RWPE2 (cell line): ENCODE measurements around the gene MRPL2.

Source experiments
- ATAC-seq: fragments of 200-7000 bp; cut with Tn5 transposase; 3 replicates; pipeline ENCODE4 v1.9.1; 2021; ENCODE audit warnings: low read depth
- DNase-seq: peaks from one replicate; pipeline ENCODE4 v3.0.0-alpha.2; 2020; ENCODE audit warnings: low spot score
- H3K27ac ChIP-seq: fragments of 450-650 bp; 2 replicates; pipeline ENCODE4 v1.5.1; 2017; ENCODE audit warnings: mild to moderate bottlenecking; ENCODE audit not compliant: poor library complexity, severe bottlenecking
- H3K27me3 ChIP-seq: fragments of 250-450 bp; sonication (Bioruptor Pico); 2 replicates; pipeline ENCODE4 v1.5.1; 2021; ENCODE audit warnings: mild to moderate bottlenecking, moderate library complexity; ENCODE audit not compliant: insufficient read depth, poor library complexity, severe bottlenecking
- H3K36me3 ChIP-seq: fragments of 250-450 bp; sonication (Bioruptor Pico); 2 replicates; pipeline ENCODE4 v1.5.1; 2020; ENCODE audit warnings: low read depth, mild to moderate bottlenecking, moderate library complexity
- H3K4me1 ChIP-seq: fragments of 250-450 bp; sonication (Bioruptor Pico); 2 replicates; pipeline ENCODE4 v1.5.1; 2021; ENCODE audit warnings: mild to moderate bottlenecking, moderate library complexity; ENCODE audit not compliant: insufficient read depth, poor library complexity, severe bottlenecking
- H3K4me3 ChIP-seq: fragments of 250-450 bp; sonication (Bioruptor Pico); 2 replicates; pipeline ENCODE4 v1.5.1; 2021; ENCODE audit warnings: mild to moderate bottlenecking, moderate library complexity; ENCODE audit not compliant: severe bottlenecking
- H3K9me3 ChIP-seq: fragments of 250-450 bp; sonication (Bioruptor Pico); 2 replicates; pipeline ENCODE4 v1.5.1; 2021; ENCODE audit warnings: mild to moderate bottlenecking, moderate library complexity; ENCODE audit not compliant: severe bottlenecking
- CTCF ChIP-seq: fragments of 450-650 bp; IDR thresholded peaks from one replicate; pipeline ENCODE4 v1.5.1; 2017; ENCODE audit warnings: mild to moderate bottlenecking, moderate library complexity; ENCODE audit not compliant: poor library complexity, severe bottlenecking

The MRPL2 gene

GRCh38 chr6:43038727-43039126, 20.5 kb downstream of the MRPL2 start:
- no peaks in the 10 kb centered on the region for H3K4me1 ChIP-seq
- no peak for DNase-seq

GRCh38 chr6:43037706-43038105, 21.5 kb downstream of the MRPL2 start:
- H3K27ac ChIP-seq: no peak overlapping the region
- no peaks in the 10 kb centered on the region for H3K27me3 ChIP-seq
- H3K9me3 ChIP-seq: no peaks in the 10 kb centered on the region
- H3K4me3 ChIP-seq: no peak overlapping the region
- no peak for DNase-seq
- ATAC-seq: no peak
- H3K36me3 ChIP-seq: peaks cover 54% of the 10 kb centered on the region
- no peaks in the 10 kb centered on the region for H3K4me1 ChIP-seq
- TF ChIP-seq CTCF: no peak

More at GRCh38 chr6:43038727-43039126, 20.5 kb downstream of the MRPL2 start:
- no peak for TF ChIP-seq CTCF
- Histone ChIP-seq H3K27ac (no peak overlapping the region), H3K27me3 (no peaks in the 10 kb centered on the region), H3K36me3 (peaks cover 60% of the 10 kb centered on the region), H3K4me3 (no peak overlapping the region), H3K9me3 (no peaks in the 10 kb centered on the region)
- no peak for ATAC-seq

- Histone ChIP-seq H3K27me3 (no peaks in the 10 kb centered on the region), H3K27ac (no peak overlapping the region), H3K9me3 (no peaks in the 10 kb centered on the region), H3K36me3 (peaks cover 49% of the 10 kb centered on the region), H3K4me1 (no peaks in the 10 kb centered on the region), H3K4me3 (no peak overlapping the region)
- DNase-seq (no peak), ATAC-seq (no peak)
- no peak for TF ChIP-seq CTCF
Measured at GRCh38 chr6:43037197-43037596, 22.0 kb downstream of the MRPL2 start.

- H3K4me3 ChIP-seq: no peak overlapping the region
- peaks cover 49% of the 10 kb centered on the region for H3K36me3 ChIP-seq
- H3K27ac ChIP-seq: no peak overlapping the region
- H3K9me3 ChIP-seq: no peaks in the 10 kb centered on the region
- no peak for TF ChIP-seq CTCF
- DNase-seq (no peak), ATAC-seq (no peak)
- H3K27me3 ChIP-seq: no peaks in the 10 kb centered on the region
- no peaks in the 10 kb centered on the region for H3K4me1 ChIP-seq
Measured at GRCh38 chr6:43036712-43037111, 22.5 kb downstream of the MRPL2 start.

- ATAC-seq (no peak), DNase-seq (no peak)
- H3K27ac ChIP-seq: no peak overlapping the region
- TF ChIP-seq CTCF: no peak
- peaks cover 54% of the 10 kb centered on the region for H3K36me3 ChIP-seq
- no peaks in the 10 kb centered on the region for H3K27me3 ChIP-seq
- no peak overlapping the region for H3K4me3 ChIP-seq
- no peaks in the 10 kb centered on the region for H3K9me3 ChIP-seq
- H3K4me1 ChIP-seq: no peaks in the 10 kb centered on the region
Measured at GRCh38 chr6:43035495-43036194, 23.6 kb downstream of the MRPL2 start.
